Activated CD8-positive, alpha-beta T cell treated with anti-CD3 and anti-CD28 coated beads for 36 hours (primary cell): ENCODE results near the gene GOLGA8K. TPM values are rescaled to one million over a fixed set of nuclear protein-coding genes. Genes with fewer than 3 reads are reported as not detected.
A peak's percentile ranks its signal among the peaks of the same experiment; 100 is the strongest.
"Not testable (repeated sequence)": the region's sequence is repeated elsewhere in the genome, so short reads cannot be mapped to it uniquely, and the experiment has no call there.

Experiments used
- ATAC-seq: fragments of 200-7000 bp; cut with Tn5 transposase; one replicate; pipeline ENCODE4 v1.10.0; 2021; ENCODE audit warnings: mild to moderate bottlenecking, moderate library complexity
- CTCF ChIA-PET: fragments of 350-600 bp; sonication (Branson Sonifier 250); formaldehyde crosslinking; loops from one replicate; lab custom pipeline; 2021; ENCODE audit warnings: antibody characterized with exemption; lab: Charles Lee
- POLR2A ChIA-PET: fragments of 350-600 bp; sonication (Branson Sonifier 250); formaldehyde crosslinking; loops from one replicate; lab custom pipeline; 2021; ENCODE audit warnings: antibody characterized with exemption; lab: Charles Lee
- DNase-seq: peaks from one replicate; pipeline ENCODE4 v3.0.0-alpha.2; 2020
- H3K27ac Mint-ChIP-seq: one replicate; pipeline ENCODE4 v1.8.0; 2021; ENCODE audit warnings: mild to moderate bottlenecking, mixed read lengths
- H3K27me3 Mint-ChIP-seq: one replicate; pipeline ENCODE4 v1.8.0; 2021; ENCODE audit warnings: mixed read lengths
- H3K36me3 Mint-ChIP-seq: one replicate; pipeline ENCODE4 v1.8.0; 2021; ENCODE audit warnings: low read depth, mixed read lengths
- H3K4me1 Mint-ChIP-seq: one replicate; pipeline ENCODE4 v1.8.0; 2021; ENCODE audit warnings: low read depth, mixed read lengths
- H3K4me3 Mint-ChIP-seq: one replicate; pipeline ENCODE4 v1.8.0; 2021; ENCODE audit warnings: mild to moderate bottlenecking, moderate library complexity, mixed read lengths
- H3K9me3 Mint-ChIP-seq: one replicate; pipeline ENCODE4 v1.8.0; 2021; ENCODE audit warnings: mixed read lengths
- CTCF ChIP-seq: fragments of 200-600 bp; IDR thresholded peaks from one replicate; pipeline ENCODE4 v1.8.0; 2022; ENCODE audit warnings: antibody characterized with exemption, mild to moderate bottlenecking
- intact Hi-C: fragments of 100-400 bp; cut with micrococcal nuclease; formaldehyde crosslinking; loops from one replicate; pipeline ENCODE4 v1.10.0; 2022
- total RNA-seq, 2 experiments: library from RNA; stranded (reverse); gene quantifications; one replicate each; pipeline ENCODE4 v1.2.3, GENCODE V29; 2021

Gene GOLGA8K
- under 1 TPM; 0.29 to 0.49 TPM for total RNA-seq

GRCh38 chr15:32403192-32403591, at the start of gene GOLGA8K:
GOLGA8K (minus strand) TSS chr15:32403292; CDS start chr15:32403194, 98 bp downstream.
- H3K36me3 Mint-ChIP-seq, H3K4me3 Mint-ChIP-seq, DNase-seq, H3K4me1 Mint-ChIP-seq, ATAC-seq, H3K27me3 Mint-ChIP-seq, POLR2A ChIA-PET, H3K9me3 Mint-ChIP-seq, intact Hi-C loops, H3K27ac Mint-ChIP-seq, CTCF ChIA-PET: not testable (repeated sequence)

- CTCF ChIA-PET, H3K9me3 Mint-ChIP-seq, DNase-seq, POLR2A ChIA-PET, H3K36me3 Mint-ChIP-seq, H3K27ac Mint-ChIP-seq, H3K4me3 Mint-ChIP-seq, H3K4me1 Mint-ChIP-seq, intact Hi-C loops, H3K27me3 Mint-ChIP-seq: not testable (repeated sequence)
- ATAC-seq: peak; percentile 61
- peak; percentile 21 for TF ChIP-seq CTCF
Observed at GRCh38 chr15:32440445-32440977, 37.4 kb upstream of the GOLGA8K start.

- intact Hi-C loops, H3K9me3 Mint-ChIP-seq, DNase-seq, H3K4me3 Mint-ChIP-seq, H3K27me3 Mint-ChIP-seq, H3K36me3 Mint-ChIP-seq, CTCF ChIA-PET, POLR2A ChIA-PET, H3K27ac Mint-ChIP-seq, H3K4me1 Mint-ChIP-seq: not testable (repeated sequence)
- ATAC-seq: peak; percentile 80
Observed at GRCh38 chr15:32434102-32434963, 31.2 kb upstream of the GOLGA8K start.

GRCh38 chr15:32427635-32428034, 24.5 kb upstream of the GOLGA8K start:
- H3K36me3 Mint-ChIP-seq, H3K9me3 Mint-ChIP-seq, DNase-seq, H3K4me1 Mint-ChIP-seq, POLR2A ChIA-PET, CTCF ChIA-PET, intact Hi-C loops, H3K27ac Mint-ChIP-seq, H3K27me3 Mint-ChIP-seq, H3K4me3 Mint-ChIP-seq: not testable (repeated sequence)
- ATAC-seq: peak; percentile 39

- intact Hi-C loops, DNase-seq, H3K9me3 Mint-ChIP-seq, H3K27me3 Mint-ChIP-seq, H3K4me1 Mint-ChIP-seq, H3K36me3 Mint-ChIP-seq, ATAC-seq, H3K27ac Mint-ChIP-seq, CTCF ChIA-PET, H3K4me3 Mint-ChIP-seq, POLR2A ChIA-PET: not testable (repeated sequence)
Observed at GRCh38 chr15:32426511-32426910, 23.4 kb upstream of the GOLGA8K start.

- H3K27ac Mint-ChIP-seq, H3K4me1 Mint-ChIP-seq, H3K9me3 Mint-ChIP-seq, DNase-seq, intact Hi-C loops, ATAC-seq, H3K27me3 Mint-ChIP-seq, H3K4me3 Mint-ChIP-seq, POLR2A ChIA-PET, CTCF ChIA-PET, H3K36me3 Mint-ChIP-seq: not testable (repeated sequence)
Observed at GRCh38 chr15:32407903-32408302, 4.8 kb upstream of the GOLGA8K start.

- intact Hi-C loops, ATAC-seq, H3K4me3 Mint-ChIP-seq, H3K9me3 Mint-ChIP-seq, CTCF ChIA-PET, H3K27me3 Mint-ChIP-seq, POLR2A ChIA-PET, H3K36me3 Mint-ChIP-seq, H3K4me1 Mint-ChIP-seq, H3K27ac Mint-ChIP-seq, DNase-seq: not testable (repeated sequence)
Observed at GRCh38 chr15:32396522-32396921, 6.6 kb downstream of the GOLGA8K start.

- intact Hi-C loops, H3K27me3 Mint-ChIP-seq, CTCF ChIA-PET, H3K27ac Mint-ChIP-seq, POLR2A ChIA-PET, DNase-seq, H3K4me1 Mint-ChIP-seq, ATAC-seq, H3K4me3 Mint-ChIP-seq, H3K36me3 Mint-ChIP-seq, H3K9me3 Mint-ChIP-seq: not testable (repeated sequence)
Observed at GRCh38 chr15:32394745-32395144, 8.3 kb downstream of the GOLGA8K start.

- peak; percentile 42 for ATAC-seq
- H3K27ac Mint-ChIP-seq, CTCF ChIA-PET, H3K36me3 Mint-ChIP-seq, DNase-seq, intact Hi-C loops, H3K27me3 Mint-ChIP-seq, H3K9me3 Mint-ChIP-seq, POLR2A ChIA-PET, H3K4me1 Mint-ChIP-seq, H3K4me3 Mint-ChIP-seq: not testable (repeated sequence)
Observed at GRCh38 chr15:32388050-32388648, 14.9 kb downstream of the GOLGA8K start.

GRCh38 chr15:32385823-32386495, 17.1 kb downstream of the GOLGA8K start:
- H3K27ac Mint-ChIP-seq: not testable (repeated sequence)

More at GRCh38 chr15:32385823-32386495, 17.1 kb downstream of the GOLGA8K start:
- CTCF ChIA-PET, POLR2A ChIA-PET, ATAC-seq, intact Hi-C loops, H3K4me3 Mint-ChIP-seq, H3K9me3 Mint-ChIP-seq, H3K27me3 Mint-ChIP-seq, H3K4me1 Mint-ChIP-seq, H3K36me3 Mint-ChIP-seq, DNase-seq: not testable (repeated sequence)
